Heart left ventricle (tissue), 13 donors: Measurements from ENCODE around the gene KRTAP1-4.

ENCODE experiments used
- CTCF ChIP-seq, 12 donors: fragments of 200-600 bp; sonication (generic) in 4 of 12; IDR thresholded peaks; one replicate each; pipeline versions ENCODE4 v1.5.0 to v1.8.0; 2018 to 2022; ENCODE audit warnings: antibody characterized with exemption in 12 of 12, mild to moderate bottlenecking in 5 of 12
- POLR2A ChIP-seq, 2 donors: fragments of 450-650 bp; IDR thresholded peaks; one replicate each; pipeline ENCODE4 v1.6.1; 2017; ENCODE audit warnings: antibody characterized with exemption in 2 of 2, mild to moderate bottlenecking in 2 of 2, moderate library complexity in 2 of 2
- donor health status: ischemic (EF 13 %, LVEDD 7.1; RV severe dilation, severe dysfunction).
- donor health status: DM: no; HTN: yes; CAD: no.
- donor health status: DM: no; HTN: no; CAD: no.
- donor health status: ischemic (EF 25% LVEDD 6.9; RV normal size, moderate dysfunction).
- donor health status: ischemic (EF 25% LVEDD 5.7; RV mildly dilated, moderate dysfunction).
- donor health status: ischemic (EF 35%, LVEDD 5.7; RV mildly dilated, moderate dysfunction).
- donor health status: nonischemic (EF 11% LVEDD 7.7; RV severe dilation, severe dysfunction).
- donor health status: DM: yes; HTN: yes; CAD: no.
- donor health status: PGD.
- donor health status: ischemic (EF 29% LVEDD 5.4; RV normal size, mild dysfunction).
- donor health status: nonischemic (EF 23%, LVEDD 6.1; RV moderate dilation, normal function).

- TF ChIP-seq POLR2A (IDR thresholded peaks at IDR 0.05) (no peak), CTCF (IDR thresholded peaks at IDR 0.05) (no peak)
Measured at GRCh38 chr17:41009301-41009760, 20.7 kb downstream of the KRTAP1-4 start.
